ENCODE data around the gene FSD1L. TPM values are rescaled to one million over a fixed set of nuclear protein-coding genes. Genes with fewer than 3 reads are reported as not detected.
"Not testable (repeated sequence)": the region's sequence is repeated elsewhere in the genome, so short reads cannot be mapped to it uniquely, and the experiment has no call there.

Gene FSD1L
- total RNA-seq, 6 experiments from 2014 or later = 0.46 to 2.0 (median 1.3) TPM

- no peak for ATAC-seq
- 70% methylated on average over 2 of the region's 11 CpGs for WGBS (ENCODE audit: insufficient coverage, low coverage, low lambda C conversion rate, missing lambda C conversion rate)
- H3K4me3 ChIP-seq = no peak overlapping the region
- DNase-seq = no peak
- H3K36me3 ChIP-seq = no peaks in the 10 kb centered on the region
- no peak overlapping the region for H3K27ac ChIP-seq
- H3K9me3 ChIP-seq = no peaks in the 10 kb centered on the region
- TF ChIP-seq CTCF (IDR thresholded peaks at IDR 0.05) (no peak), POLR2A (IDR thresholded peaks at IDR 0.05) (no peak)
- no peaks in the 10 kb centered on the region for H3K27me3 ChIP-seq
- intact Hi-C loops (cut with DNase I) = no loop called here
- H3K4me1 ChIP-seq = no peaks in the 10 kb centered on the region
Measured at GRCh38 chr9:105515811-105516413, 68.1 kb downstream of the FSD1L start.

GRCh38 chr9:105519710-105520369 is 72.0 kb downstream of the FSD1L start:
- intact Hi-C loops (cut with DNase I) = not testable (repeated sequence)

GRCh38 chr9:105520992-105521391 is 73.2 kb downstream of the FSD1L start:
- DNase-seq; H3K27ac ChIP-seq; H3K4me3 ChIP-seq; H3K27me3 ChIP-seq; ATAC-seq; H3K36me3 ChIP-seq; intact Hi-C loops (cut with DNase I); H3K4me1 ChIP-seq; H3K9me3 ChIP-seq: not testable (repeated sequence)
- WGBS (ENCODE audit: insufficient coverage, low coverage, low lambda C conversion rate, missing lambda C conversion rate) = 89% methylated on average over 3 of the region's 6 CpGs

More at GRCh38 chr9:105519710-105520369, 72.0 kb downstream of the FSD1L start:
- H3K4me1 ChIP-seq, H3K36me3 ChIP-seq, H3K27me3 ChIP-seq, H3K9me3 ChIP-seq: not testable (repeated sequence)
- ATAC-seq = peak; percentile 63 to 84 (median 77)
- H3K27ac ChIP-seq = peak overlapping the region in 2 of 3 donors; percentile 56 to 71
- H3K4me3 ChIP-seq = peak overlapping the region; percentile 34 to 48 (median 45)
- peak; percentile 38 to 61 (median 51) for DNase-seq
- 94% methylated on average over 11 of the region's 43 CpGs for WGBS (ENCODE audit: insufficient coverage, low coverage, low lambda C conversion rate, missing lambda C conversion rate)

- intact Hi-C loops (cut with DNase I); H3K4me1 ChIP-seq; DNase-seq; H3K27me3 ChIP-seq; H3K27ac ChIP-seq; H3K36me3 ChIP-seq; H3K4me3 ChIP-seq; H3K9me3 ChIP-seq: not testable (repeated sequence)
- peak; percentile 87 to 91 (median 90) for ATAC-seq
- 43% methylated on average over 7 of the region's 10 CpGs for WGBS (ENCODE audit: insufficient coverage, low coverage, low lambda C conversion rate, missing lambda C conversion rate)
Measured at GRCh38 chr9:105522618-105523385, 75.0 kb downstream of the FSD1L start.

- WGBS (ENCODE audit: insufficient coverage, low coverage, low lambda C conversion rate, missing lambda C conversion rate) = 52% methylated on average over 3 of the region's 3 CpGs
- DNase-seq (no peak), ATAC-seq (peak in 2 of 4 donors; percentile 39 to 71)
- Histone ChIP-seq H3K36me3 (no peaks in the 10 kb centered on the region), H3K9me3 (no peaks in the 10 kb centered on the region), H3K27ac (no peak overlapping the region), H3K27me3 (no peaks in the 10 kb centered on the region), H3K4me3 (no peak overlapping the region), H3K4me1 (peaks cover 0 to 21% (median 0%) of the 10 kb centered on the region in 4 donors)
- TF ChIP-seq POLR2A (IDR thresholded peaks at IDR 0.05) (no peak), CTCF (IDR thresholded peaks at IDR 0.05) (no peak)
- intact Hi-C loops (cut with DNase I) = no loop called here
Measured at GRCh38 chr9:105531530-105531929, 83.7 kb downstream of the FSD1L start.
